Mesendoderm (in vitro differentiated cells): ENCODE data around the gene LAMB3.

Experiments
- DNase-seq: peaks from one replicate; pipeline ENCODE4 v3.0.0; 2013
- H2AK5ac ChIP-seq: 2 replicates; pipeline ENCODE4 v1.6.1; 2013; ENCODE audit warnings: low read length, inconsistent platforms
- H2BK120ac ChIP-seq: 2 replicates; pipeline ENCODE4 v1.6.1; 2013; ENCODE audit warnings: low read depth, mild to moderate bottlenecking, low read length, moderate library complexity, mixed read lengths
- H2BK15ac ChIP-seq: replicated peaks from 2 replicates; pipeline ENCODE4 v1.6.1; 2013; ENCODE audit warnings: low read depth, mild to moderate bottlenecking, moderate library complexity
- H2BK5ac ChIP-seq: 2 replicates; pipeline ENCODE4 v1.6.1; 2013; ENCODE audit warnings: low read length, inconsistent platforms
- H3K18ac ChIP-seq: 2 replicates; pipeline ENCODE4 v1.6.1; 2013; ENCODE audit warnings: mild to moderate bottlenecking, low read length, mixed read lengths
- H3K23ac ChIP-seq: one replicate; pipeline ENCODE4 v1.6.1; 2013; ENCODE audit warnings: low read length
- H3K27ac ChIP-seq: 2 replicates; pipeline ENCODE4 v1.5.1; 2013; ENCODE audit warnings: low read depth, mild to moderate bottlenecking, inconsistent platforms, low read length, moderate library complexity
- H3K27me3 ChIP-seq: 2 replicates; pipeline ENCODE4 v1.6.1; 2013; ENCODE audit warnings: low read length, control low read depth, mild to moderate bottlenecking, inconsistent platforms; ENCODE audit not compliant: insufficient read depth, poor library complexity
- H3K36me3 ChIP-seq: 2 replicates; pipeline ENCODE4 v1.6.1; 2013; ENCODE audit warnings: low read length, inconsistent platforms; ENCODE audit not compliant: control insufficient read depth, insufficient read depth
- H3K4ac ChIP-seq: one replicate; pipeline ENCODE4 v1.6.1; 2013; ENCODE audit warnings: low read depth, mild to moderate bottlenecking, low read length, moderate library complexity
- H3K4me1 ChIP-seq: 2 replicates; pipeline ENCODE4 v1.6.1; 2013; ENCODE audit warnings: low read depth, low read length, inconsistent platforms; ENCODE audit not compliant: control insufficient read depth
- H3K4me2 ChIP-seq: 2 replicates; pipeline ENCODE4 v1.6.1; 2013; ENCODE audit warnings: low read length
- H3K4me3 ChIP-seq: 2 replicates; pipeline ENCODE4 v1.5.1; 2013; ENCODE audit warnings: mild to moderate bottlenecking, low read length
- H3K56ac ChIP-seq: one replicate; pipeline ENCODE4 v1.6.1; 2013; ENCODE audit warnings: low read length
- H3K79me1 ChIP-seq: 2 replicates; pipeline ENCODE4 v1.6.1; 2013; ENCODE audit warnings: low read length, inconsistent platforms
- H3K79me2 ChIP-seq: 2 replicates; pipeline ENCODE4 v1.6.1; 2013; ENCODE audit warnings: mild to moderate bottlenecking, low read length; ENCODE audit not compliant: control insufficient read depth, insufficient read depth
- H3K9ac ChIP-seq: 2 replicates; pipeline ENCODE4 v1.6.1; 2013; ENCODE audit warnings: low read length, inconsistent platforms
- H4K5ac ChIP-seq: one replicate; pipeline ENCODE4 v1.6.1; 2013; ENCODE audit warnings: low read length
- H4K8ac ChIP-seq: one replicate; pipeline ENCODE4 v1.6.1; 2013; ENCODE audit warnings: low read depth, mild to moderate bottlenecking, control low read depth, low read length, moderate library complexity
- WGBS: extraction: QIAGEN DNeasy Blood & Tissue Kit; methylation state at CpG from one replicate; pipeline ENCODE4 v1.1.7; 2013; ENCODE audit warnings: low lambda C conversion rate, missing lambda C conversion rate; ENCODE audit not compliant: insufficient coverage; ENCODE audit errors: extremely low coverage; 5-methylcytosine and 5-hydroxymethylcytosine counted together

The LAMB3 gene

GRCh38 chr1:209610631-209610905 lies 41.7 kb downstream of the LAMB3 start:
- H4K5ac ChIP-seq, result no peak overlapping the region
- no peak overlapping the region for H3K4me2 ChIP-seq
- no peaks in the 10 kb centered on the region for H3K79me1 ChIP-seq
- no peaks in the 10 kb centered on the region for H3K36me3 ChIP-seq
- no peak overlapping the region for H3K4me3 ChIP-seq
- H3K9ac ChIP-seq, result no peak overlapping the region
- no peak overlapping the region for H3K23ac ChIP-seq
- no peak overlapping the region for H4K8ac ChIP-seq
- no peak overlapping the region for H2AK5ac ChIP-seq
- H3K56ac ChIP-seq, result no peak overlapping the region
- H3K4ac ChIP-seq, result no peak overlapping the region
- no peak overlapping the region for H2BK15ac ChIP-seq
- no peak overlapping the region for H3K18ac ChIP-seq
- H2BK120ac ChIP-seq, result no peak overlapping the region
- H3K79me2 ChIP-seq, result no peaks in the 10 kb centered on the region
- H3K27ac ChIP-seq, result no peak overlapping the region
- no peaks in the 10 kb centered on the region for H3K4me1 ChIP-seq
- no peak overlapping the region for H2BK5ac ChIP-seq
- no peak for DNase-seq
- WGBS, result no CpG with 5 or more reads among the region's 3 CpGs
- H3K27me3 ChIP-seq, result no peaks in the 10 kb centered on the region

DNA sequence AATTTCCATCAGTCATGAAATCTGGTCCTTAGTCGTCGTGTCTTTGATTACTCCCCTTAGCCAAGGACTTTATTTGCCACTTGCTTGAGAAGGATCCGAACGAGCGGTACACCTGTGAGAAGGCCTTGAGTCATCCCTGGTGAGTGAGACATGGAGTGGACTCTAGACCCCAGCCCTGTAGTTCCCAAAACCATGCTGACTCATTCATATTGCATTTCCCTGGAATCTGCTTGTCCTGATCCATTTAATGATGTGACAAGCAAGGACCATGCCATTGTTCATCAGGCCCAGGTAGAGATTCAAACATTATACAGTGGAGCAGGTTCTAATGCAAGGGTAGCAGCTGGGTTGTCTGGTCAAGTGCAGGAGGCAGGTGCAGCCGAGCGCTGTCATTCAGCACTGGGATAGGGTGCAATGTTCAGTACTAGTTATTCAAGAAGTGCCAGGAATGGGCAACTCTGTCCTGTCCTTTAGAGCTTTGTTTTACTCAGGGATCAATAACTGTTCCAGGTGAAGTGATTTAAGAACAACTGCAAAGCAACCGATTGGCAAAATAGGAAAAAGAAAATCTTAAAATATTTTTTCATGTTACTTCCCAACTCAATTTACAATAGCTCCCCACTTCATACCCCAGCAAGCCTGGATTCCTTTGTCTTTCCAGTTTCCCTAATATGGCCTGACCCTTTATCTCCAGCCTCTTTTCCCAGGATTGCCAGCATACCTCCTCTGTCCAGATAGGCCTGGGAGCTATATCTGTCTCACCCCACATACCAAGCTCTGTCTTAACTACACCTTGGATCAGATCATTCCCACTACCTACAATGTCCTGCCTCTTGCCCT lies 42.2 kb downstream of the LAMB3 start:
- no peak overlapping the region for H2BK15ac ChIP-seq
- H3K27me3 ChIP-seq, result no peaks in the 10 kb centered on the region
- no peak overlapping the region for H2BK120ac ChIP-seq
- no peak overlapping the region for H3K27ac ChIP-seq
- H2BK5ac ChIP-seq, result no peak overlapping the region
- no peak overlapping the region for H3K56ac ChIP-seq
- WGBS, result no CpG with 5 or more reads among the region's 8 CpGs
- no peaks in the 10 kb centered on the region for H3K4me1 ChIP-seq
- no peak overlapping the region for H2AK5ac ChIP-seq
- H3K4me2 ChIP-seq, result no peak overlapping the region
- H3K18ac ChIP-seq, result no peak overlapping the region
- H3K4ac ChIP-seq, result no peak overlapping the region
- peak; percentile 14 for DNase-seq
- no peaks in the 10 kb centered on the region for H3K79me2 ChIP-seq
- no peak overlapping the region for H3K4me3 ChIP-seq
- H3K36me3 ChIP-seq, result no peaks in the 10 kb centered on the region
- no peak overlapping the region for H4K5ac ChIP-seq
- no peak overlapping the region for H3K23ac ChIP-seq
- no peak overlapping the region for H3K9ac ChIP-seq
- no peak overlapping the region for H4K8ac ChIP-seq
- H3K79me1 ChIP-seq, result no peaks in the 10 kb centered on the region

DNA sequence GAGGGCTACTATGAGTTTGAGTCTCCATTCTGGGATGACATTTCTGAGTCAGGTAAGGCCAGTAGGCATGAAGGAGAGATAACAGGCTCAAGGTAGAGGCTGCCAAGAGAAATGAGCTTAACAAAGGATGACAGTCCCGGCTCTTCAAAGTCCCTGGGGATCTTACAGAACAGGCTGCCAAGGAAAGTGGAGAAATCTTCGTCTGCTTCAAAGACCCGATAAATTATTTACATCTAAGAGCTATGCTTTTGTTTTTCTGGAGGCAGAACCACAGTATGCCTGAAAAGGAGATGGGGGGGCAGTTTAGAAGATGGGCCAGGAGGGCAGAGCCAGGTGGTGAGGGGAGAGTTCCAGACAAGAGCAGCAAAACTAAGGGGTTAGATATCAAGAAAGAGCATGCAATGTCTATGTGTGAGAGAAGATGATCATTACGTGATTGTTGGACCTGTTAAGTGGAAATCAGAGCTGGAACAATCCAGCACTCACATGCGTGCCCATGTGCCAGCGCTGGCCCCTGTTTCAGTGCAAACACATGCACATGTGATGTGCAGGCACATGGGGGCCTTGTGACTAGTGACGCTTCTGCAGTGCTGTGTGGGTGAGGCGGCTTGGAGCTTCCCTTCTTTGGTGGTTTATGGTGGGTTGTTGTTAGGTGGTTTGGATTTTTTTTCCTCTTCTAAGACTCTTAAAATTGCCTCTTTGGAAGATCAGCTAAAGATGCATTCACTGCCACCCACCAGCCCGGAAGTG lies 43.0 kb downstream of the LAMB3 start:
- Histone ChIP-seq H3K4ac (no peak overlapping the region), H3K79me2 (no peaks in the 10 kb centered on the region), H3K18ac (no peak overlapping the region), H3K9ac (no peak overlapping the region), H2BK15ac (no peak overlapping the region), H3K4me3 (no peak overlapping the region), H2BK120ac (no peak overlapping the region), H3K36me3 (no peaks in the 10 kb centered on the region), H3K4me1 (no peaks in the 10 kb centered on the region), H4K5ac (no peak overlapping the region), H2BK5ac (no peak overlapping the region), H2AK5ac (no peak overlapping the region), H4K8ac (no peak overlapping the region), H3K79me1 (no peaks in the 10 kb centered on the region), H3K27ac (no peak overlapping the region), H3K56ac (no peak overlapping the region), H3K4me2 (no peak overlapping the region), H3K27me3 (no peaks in the 10 kb centered on the region), H3K23ac (no peak overlapping the region)
- no peak for DNase-seq
- WGBS, result no CpG with 5 or more reads among the region's 9 CpGs

DNA sequence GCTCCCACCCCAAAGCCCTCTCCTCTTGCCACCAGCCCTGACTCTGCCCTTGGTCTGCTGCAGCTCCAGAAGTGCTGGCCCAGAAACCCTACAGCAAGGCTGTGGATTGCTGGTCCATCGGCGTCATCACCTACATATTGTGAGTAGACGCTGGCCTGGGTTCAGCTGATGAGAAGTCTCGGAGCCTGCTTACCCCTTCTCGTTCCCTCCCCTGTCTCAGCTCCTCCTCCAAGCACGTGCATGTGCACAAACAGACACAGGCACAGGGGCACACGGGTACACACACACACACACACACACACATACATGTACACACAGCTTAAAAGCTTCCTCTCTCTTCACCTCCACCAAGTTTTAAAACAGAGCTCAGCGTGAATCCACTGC lies 44.4 kb downstream of the LAMB3 start:
- no peaks in the 10 kb centered on the region for H3K79me1 ChIP-seq
- H3K4me2 ChIP-seq, result no peak overlapping the region
- H3K4ac ChIP-seq, result no peak overlapping the region
- no peak overlapping the region for H4K8ac ChIP-seq
- no peaks in the 10 kb centered on the region for H3K4me1 ChIP-seq
- WGBS, result no CpG with 5 or more reads among the region's 8 CpGs
- H2BK15ac ChIP-seq, result no peak overlapping the region
- no peaks in the 10 kb centered on the region for H3K36me3 ChIP-seq
- no peak overlapping the region for H3K27ac ChIP-seq
- no peak overlapping the region for H2BK120ac ChIP-seq
- H3K4me3 ChIP-seq, result no peak overlapping the region
- no peak overlapping the region for H2BK5ac ChIP-seq
- no peak overlapping the region for H2AK5ac ChIP-seq
- DNase-seq, result no peak
- H3K18ac ChIP-seq, result no peak overlapping the region
- H4K5ac ChIP-seq, result no peak overlapping the region
- H3K23ac ChIP-seq, result no peak overlapping the region
- H3K27me3 ChIP-seq, result no peaks in the 10 kb centered on the region
- H3K9ac ChIP-seq, result no peak overlapping the region
- no peak overlapping the region for H3K56ac ChIP-seq
- H3K79me2 ChIP-seq, result no peaks in the 10 kb centered on the region

DNA sequence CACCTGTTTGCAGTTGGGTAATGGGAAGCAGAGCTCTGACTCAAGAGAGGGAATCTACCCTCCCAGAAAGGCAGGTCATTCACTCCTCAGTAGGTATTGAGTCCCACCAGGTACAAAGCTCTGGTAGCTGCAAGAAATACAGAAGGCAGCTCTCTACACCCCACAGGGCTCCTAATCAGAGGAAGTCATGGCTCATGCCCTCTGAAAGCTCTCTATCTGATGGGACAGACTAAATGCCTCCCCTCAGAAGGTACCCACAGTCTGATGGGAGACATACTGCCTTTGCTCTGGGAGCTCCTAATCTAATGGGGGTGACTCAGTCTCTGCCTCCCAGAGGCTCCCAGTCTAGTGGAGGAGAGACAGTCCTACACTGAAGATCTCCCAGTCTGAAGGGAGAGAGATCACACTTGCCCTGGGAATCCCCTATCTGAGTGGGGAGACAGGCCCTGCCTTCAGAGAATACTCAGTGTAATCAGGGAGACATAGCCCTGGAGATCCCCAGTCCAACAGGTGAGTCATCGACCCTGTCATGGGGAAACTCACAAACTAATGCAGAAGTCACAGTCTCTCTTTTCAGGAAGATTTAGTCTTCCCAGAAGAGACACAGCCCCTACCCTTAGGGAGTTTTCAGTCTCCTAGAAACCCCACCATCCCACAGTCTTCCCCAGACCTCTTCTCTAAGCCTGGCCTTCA lies 45.0 kb downstream of the LAMB3 start:
- Histone ChIP-seq H3K4me3 (no peak overlapping the region), H3K27ac (no peak overlapping the region), H2AK5ac (no peak overlapping the region), H3K4me1 (no peaks in the 10 kb centered on the region), H4K5ac (no peak overlapping the region), H2BK15ac (no peak overlapping the region), H2BK5ac (no peak overlapping the region), H3K4ac (no peak overlapping the region), H3K18ac (no peak overlapping the region), H3K23ac (no peak overlapping the region), H3K79me1 (no peaks in the 10 kb centered on the region), H3K56ac (no peak overlapping the region), H4K8ac (no peak overlapping the region), H3K36me3 (no peaks in the 10 kb centered on the region), H3K27me3 (no peaks in the 10 kb centered on the region), H3K9ac (no peak overlapping the region), H3K4me2 (no peak overlapping the region), H3K79me2 (no peaks in the 10 kb centered on the region), H2BK120ac (no peak overlapping the region)
- no CpG with 5 or more reads among the region's 1 CpG for WGBS
- DNase-seq, result no peak
